ENCODE data around the gene SERPINE3. TPM values are rescaled to one million over a fixed set of nuclear protein-coding genes. Genes with fewer than 3 reads are reported as not detected.

The SERPINE3 gene
- total RNA-seq, 2 donors from 2014 or later: not detected

DNA sequence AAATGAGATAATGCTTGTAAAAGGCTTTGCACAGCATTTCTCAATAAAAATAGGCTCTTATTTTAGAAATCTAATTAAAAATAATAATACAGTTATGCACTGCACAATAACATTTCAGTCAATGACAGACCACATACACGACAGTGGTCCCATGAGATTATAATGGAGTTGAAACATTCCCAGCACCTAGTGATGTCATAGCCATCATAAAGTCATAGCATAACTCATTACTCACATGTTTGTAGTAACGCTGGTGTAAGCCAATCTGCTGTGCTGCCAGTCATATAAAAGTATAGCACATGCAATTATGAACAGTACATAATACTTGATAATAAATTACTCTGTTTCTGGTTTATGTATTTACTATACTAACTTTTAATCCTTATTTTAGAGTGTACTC lies 12.7 kb upstream of the SERPINE3 start:
- Histone ChIP-seq H3K9ac (ENCODE audit: low read depth in 2 of 2, low read length in 2 of 2) (no peak overlapping the region), H3K27me3 (no peaks in the 10 kb centered on the region), H3K4me1 (no peaks in the 10 kb centered on the region), H3K27ac (no peak overlapping the region), H3K4me3 (no peak overlapping the region), H3K36me3 (no peaks in the 10 kb centered on the region), H3K9me3 (no peaks in the 10 kb centered on the region)
- intact Hi-C loops (cut with DNase I): no loop called here
- DNase-seq: no peak
- TF ChIP-seq, protein P1, sequence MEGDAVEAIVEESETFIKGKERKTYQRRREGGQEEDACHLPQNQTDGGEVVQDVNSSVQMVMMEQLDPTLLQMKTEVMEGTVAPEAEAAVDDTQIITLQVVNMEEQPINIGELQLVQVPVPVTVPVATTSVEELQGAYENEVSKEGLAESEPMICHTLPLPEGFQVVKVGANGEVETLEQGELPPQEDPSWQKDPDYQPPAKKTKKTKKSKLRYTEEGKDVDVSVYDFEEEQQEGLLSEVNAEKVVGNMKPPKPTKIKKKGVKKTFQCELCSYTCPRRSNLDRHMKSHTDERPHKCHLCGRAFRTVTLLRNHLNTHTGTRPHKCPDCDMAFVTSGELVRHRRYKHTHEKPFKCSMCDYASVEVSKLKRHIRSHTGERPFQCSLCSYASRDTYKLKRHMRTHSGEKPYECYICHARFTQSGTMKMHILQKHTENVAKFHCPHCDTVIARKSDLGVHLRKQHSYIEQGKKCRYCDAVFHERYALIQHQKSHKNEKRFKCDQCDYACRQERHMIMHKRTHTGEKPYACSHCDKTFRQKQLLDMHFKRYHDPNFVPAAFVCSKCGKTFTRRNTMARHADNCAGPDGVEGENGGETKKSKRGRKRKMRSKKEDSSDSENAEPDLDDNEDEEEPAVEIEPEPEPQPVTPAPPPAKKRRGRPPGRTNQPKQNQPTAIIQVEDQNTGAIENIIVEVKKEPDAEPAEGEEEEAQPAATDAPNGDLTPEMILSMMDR (IDR thresholded peaks at IDR 0.05): no peak

DNA sequence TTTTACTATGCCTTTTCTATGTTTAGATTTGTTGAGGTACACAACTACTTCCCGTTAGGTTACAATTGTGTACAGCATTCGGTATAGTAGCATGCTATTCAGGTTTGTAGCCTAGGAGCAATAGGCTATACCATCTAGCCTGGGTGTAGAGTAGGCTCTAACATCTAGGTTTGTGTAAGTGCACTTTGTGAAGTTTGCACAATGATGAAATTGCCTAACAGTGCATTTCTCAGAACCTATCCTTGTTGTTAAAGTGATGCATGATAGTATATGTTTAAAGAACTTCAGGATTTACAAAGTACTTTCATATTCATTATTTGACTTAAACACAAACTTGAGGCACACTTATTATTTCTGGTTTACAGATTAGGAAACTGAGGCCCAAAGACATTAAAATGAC lies 11.5 kb upstream of the SERPINE3 start:
- H3K27ac ChIP-seq: no peak overlapping the region
- H3K4me1 ChIP-seq: no peaks in the 10 kb centered on the region
- no peak for DNase-seq
- no peaks in the 10 kb centered on the region for H3K36me3 ChIP-seq
- no peaks in the 10 kb centered on the region for H3K27me3 ChIP-seq
- no peak overlapping the region for H3K4me3 ChIP-seq
- intact Hi-C loops (cut with DNase I): no loop called here
- H3K9ac ChIP-seq (ENCODE audit: low read depth in 2 of 2, low read length in 2 of 2): no peak overlapping the region
- no peaks in the 10 kb centered on the region for H3K9me3 ChIP-seq
- TF ChIP-seq, protein P1 (IDR thresholded peaks at IDR 0.05): no peak

GRCh38 chr13:51328488-51328887 lies 11.0 kb upstream of the SERPINE3 start:
- Histone ChIP-seq H3K4me1 (no peaks in the 10 kb centered on the region), H3K9ac (ENCODE audit: low read depth in 2 of 2, low read length in 2 of 2) (no peak overlapping the region), H3K4me3 (no peak overlapping the region), H3K9me3 (no peaks in the 10 kb centered on the region), H3K27ac (no peak overlapping the region), H3K36me3 (no peaks in the 10 kb centered on the region), H3K27me3 (no peaks in the 10 kb centered on the region)
- DNase-seq: no peak
- intact Hi-C loops (cut with DNase I): no loop called here
- TF ChIP-seq, protein P1 (IDR thresholded peaks at IDR 0.05): no peak

DNA sequence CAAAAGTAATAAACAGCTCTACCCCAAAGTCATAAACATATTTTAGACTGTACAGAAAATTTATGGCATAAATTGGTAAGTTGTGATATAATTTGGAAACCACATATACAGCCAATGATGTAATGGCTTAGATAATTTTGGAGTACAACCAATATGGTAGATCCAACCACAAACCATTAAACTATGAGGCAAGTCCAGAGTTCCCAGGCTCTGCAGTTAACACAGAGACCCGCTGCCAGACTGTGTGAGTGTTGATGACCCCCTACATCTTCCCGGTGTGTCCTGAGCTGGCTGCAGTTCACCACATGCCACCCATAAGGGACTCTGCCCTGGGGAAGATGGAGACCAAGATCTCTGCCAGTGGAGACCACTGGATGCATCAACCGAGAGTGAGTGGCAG lies 9.9 kb upstream of the SERPINE3 start:
- Histone ChIP-seq H3K27me3 (no peaks in the 10 kb centered on the region), H3K36me3 (no peaks in the 10 kb centered on the region), H3K4me3 (no peak overlapping the region), H3K9me3 (no peaks in the 10 kb centered on the region), H3K27ac (no peak overlapping the region), H3K4me1 (no peaks in the 10 kb centered on the region), H3K9ac (ENCODE audit: low read depth in 2 of 2, low read length in 2 of 2) (no peak overlapping the region)
- intact Hi-C loops (cut with DNase I): no loop called here
- TF ChIP-seq, protein P1 (IDR thresholded peaks at IDR 0.05): no peak
- DNase-seq: no peak

DNA sequence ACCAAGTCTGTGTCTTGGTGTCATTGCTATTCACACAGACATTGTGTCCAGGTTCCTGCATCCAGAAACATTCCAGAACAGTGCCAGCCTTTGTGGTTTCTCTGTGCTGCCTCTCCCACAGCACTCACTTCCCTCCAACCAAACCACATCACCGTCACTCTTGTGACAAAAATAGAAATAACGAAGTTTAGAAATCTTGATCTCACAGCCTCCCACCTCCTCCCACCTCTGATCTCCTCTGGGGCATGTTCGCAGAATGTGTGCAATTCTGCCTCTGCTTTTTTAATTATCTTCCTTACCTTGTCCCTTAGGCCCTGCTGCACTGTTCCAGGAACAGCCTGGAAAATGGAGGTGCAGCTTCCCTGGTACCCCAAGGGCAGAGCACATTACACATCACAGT lies 8.7 kb upstream of the SERPINE3 start:
- Histone ChIP-seq H3K36me3 (no peaks in the 10 kb centered on the region), H3K4me1 (no peaks in the 10 kb centered on the region), H3K27me3 (no peaks in the 10 kb centered on the region), H3K27ac (no peak overlapping the region), H3K4me3 (no peak overlapping the region), H3K9ac (ENCODE audit: low read depth in 2 of 2, low read length in 2 of 2) (no peak overlapping the region), H3K9me3 (no peaks in the 10 kb centered on the region)
- intact Hi-C loops (cut with DNase I): no loop called here
- no peak for DNase-seq
- TF ChIP-seq, protein P1 (IDR thresholded peaks at IDR 0.05): no peak

All from colonic mucosa (tissue), 4 donors.